NCI-H2171 treated with DMSO at 0.1 percent for 48 hours (cell line): ENCODE results near the gene XPO5.
A peak's percentile ranks its signal among the peaks of the same experiment; 100 is the strongest.

Source experiments
- DNase-seq: peaks from one replicate; lab custom pipeline; 2025; lab: John Stamatoyannopoulos, UW

Gene XPO5

DNA sequence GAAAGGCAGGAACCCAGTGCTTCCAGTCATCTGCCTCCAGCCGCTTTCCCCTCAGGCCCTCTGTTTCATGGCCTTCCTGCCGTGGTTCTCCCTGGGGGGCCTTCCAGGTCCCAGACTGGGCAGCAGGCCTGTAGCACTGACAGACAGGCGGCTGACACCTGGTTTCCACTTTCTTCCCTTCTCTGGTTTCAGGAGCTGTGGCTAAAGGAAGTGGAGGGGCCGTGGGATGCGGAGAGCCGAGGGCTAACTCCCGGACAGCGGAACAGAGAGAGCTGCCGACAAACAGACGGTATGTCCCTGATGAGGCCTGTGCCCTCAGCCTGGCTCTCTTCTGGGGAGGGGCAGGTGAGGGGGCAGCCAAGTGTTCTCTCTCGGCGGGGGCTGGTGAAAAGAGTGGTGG lies 78.1 kb downstream of the XPO5 start:
- no peak for DNase-seq

DNA sequence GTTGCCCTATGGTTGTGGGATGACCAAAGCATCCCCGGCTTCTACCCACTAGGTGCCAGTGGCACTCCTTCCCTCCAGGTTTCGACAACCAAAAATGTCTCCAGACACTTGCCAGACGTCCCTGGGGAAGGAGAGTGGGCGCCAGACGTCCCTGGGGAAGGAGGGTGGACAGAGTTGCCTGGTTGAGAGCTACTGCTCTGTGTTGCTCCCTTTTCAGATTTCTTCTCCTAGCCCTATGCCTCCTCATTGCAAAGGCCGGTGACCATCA lies 78.8 kb downstream of the XPO5 start:
- DNase-seq = no peak

DNA sequence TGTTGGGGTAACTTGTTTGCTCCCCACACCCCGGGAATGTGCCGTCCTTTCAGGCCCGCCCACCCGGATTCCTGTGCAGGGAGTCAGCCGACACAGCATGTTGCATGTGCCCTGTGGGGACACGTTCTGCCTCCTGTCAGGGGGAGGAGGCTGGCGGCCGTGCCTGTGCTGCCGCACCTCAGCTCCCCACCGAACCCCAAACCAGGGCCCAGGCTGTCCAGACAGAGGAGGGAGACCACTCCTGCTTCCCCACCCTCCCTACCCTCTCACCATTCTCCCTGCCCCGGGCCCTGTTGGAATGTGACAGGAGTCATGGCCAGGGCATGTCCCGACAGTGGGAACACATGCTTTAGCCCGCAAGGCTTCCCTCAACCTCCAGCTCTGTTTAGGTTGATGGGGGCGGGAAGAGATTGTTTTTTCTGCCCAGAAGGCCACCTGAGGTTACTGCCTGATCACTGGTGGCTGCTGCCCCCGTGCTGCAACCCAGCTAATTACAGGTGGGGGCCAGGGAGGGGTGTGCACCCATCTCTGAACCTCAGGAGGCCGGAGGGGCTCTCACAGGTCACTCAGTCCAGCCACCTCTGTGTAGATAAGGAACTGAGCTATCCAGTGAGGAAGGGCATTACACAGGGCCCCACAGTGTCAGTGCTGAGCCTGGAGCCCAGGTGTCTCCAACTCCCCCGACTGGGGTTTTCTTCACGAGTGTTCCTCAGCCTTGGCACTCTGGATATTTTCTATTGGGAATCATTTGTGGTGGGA lies 79.3 kb downstream of the XPO5 start:
- DNase-seq = no peak

DNA sequence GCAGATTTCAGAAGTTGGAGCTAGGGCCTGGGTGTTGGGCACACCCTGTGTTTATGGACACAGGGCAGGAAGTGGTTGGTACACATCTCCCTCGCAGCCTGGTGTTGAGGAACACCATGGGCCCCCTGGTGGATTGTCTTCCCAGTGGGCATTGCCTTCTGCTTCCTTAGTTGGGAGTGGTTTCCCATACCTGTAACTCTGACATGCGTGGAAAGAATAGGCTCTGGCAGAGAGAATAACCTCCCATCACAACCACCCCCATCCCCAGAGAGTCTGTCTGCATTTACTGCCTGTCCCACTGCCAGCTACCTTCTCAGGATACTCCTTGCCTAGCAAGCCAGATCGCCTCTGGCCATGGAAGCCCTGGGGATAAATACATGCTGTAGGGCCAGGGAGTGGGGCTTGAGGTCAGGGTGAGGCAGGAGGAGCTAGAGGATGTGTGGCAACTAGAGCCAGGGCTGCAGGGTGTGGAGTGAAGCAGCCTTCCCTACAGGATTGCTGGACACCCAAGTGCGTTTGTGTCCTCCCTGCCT lies 80.4 kb downstream of the XPO5 start:
- no peak for DNase-seq

DNA sequence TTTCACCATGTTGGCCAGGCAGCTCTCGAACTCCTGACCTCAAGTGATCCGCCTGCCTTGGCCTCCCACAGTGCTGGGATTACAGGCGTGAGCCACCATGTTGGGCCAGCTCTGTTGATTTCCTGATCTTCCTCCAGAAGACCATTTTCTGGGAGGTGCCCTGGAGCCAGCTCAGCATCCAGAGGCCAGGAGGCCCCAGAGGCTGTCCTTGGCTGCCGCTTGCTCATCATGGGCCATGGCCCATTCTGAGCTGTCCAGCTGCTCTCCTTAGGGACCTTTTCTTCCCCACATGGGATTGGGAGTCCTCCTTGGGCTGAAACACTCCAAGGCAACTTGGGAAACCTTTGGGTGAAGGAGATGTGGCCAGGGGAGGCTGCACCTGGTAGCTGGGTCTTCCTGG lies 81.1 kb downstream of the XPO5 start:
- DNase-seq = no peak

DNA sequence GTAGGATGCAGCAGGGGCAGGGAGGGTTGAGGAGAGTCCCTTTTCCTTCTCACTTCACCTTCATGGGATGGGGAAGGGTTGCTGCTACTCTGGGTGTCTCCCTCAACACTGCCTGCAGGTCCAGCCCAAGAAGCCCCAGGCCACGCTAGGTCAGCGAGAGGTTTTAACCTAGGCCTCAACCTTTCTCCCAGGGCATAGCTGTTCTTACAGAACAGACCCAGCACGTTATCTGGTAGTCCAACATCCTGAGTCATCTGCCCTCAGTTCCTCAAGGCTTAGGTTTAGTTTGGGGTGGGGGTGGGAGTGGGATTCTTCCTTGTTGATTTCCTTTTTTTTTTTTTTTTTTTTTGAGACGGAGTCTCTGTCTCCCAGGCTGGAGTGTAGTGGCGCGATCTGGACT lies 81.5 kb downstream of the XPO5 start:
- DNase-seq = no peak

DNA sequence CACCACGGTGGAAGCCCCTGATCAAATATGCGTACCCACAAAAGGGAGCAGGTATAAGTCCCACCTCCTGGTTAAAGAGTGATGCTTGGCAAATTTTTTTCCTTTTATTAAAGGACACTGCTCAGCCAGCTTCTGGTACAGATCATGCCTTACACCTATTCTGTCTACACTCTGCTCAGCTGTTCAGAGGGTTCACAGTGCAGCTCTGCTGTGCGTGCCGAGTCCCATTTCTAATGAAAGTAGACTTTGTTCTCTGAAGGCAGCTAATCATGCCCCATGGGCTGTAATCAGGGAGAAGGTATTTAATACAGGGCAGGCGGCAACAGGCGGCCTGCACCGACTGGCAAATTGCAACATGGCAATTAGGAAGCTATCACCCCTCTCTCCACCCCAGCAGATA lies 82.0 kb downstream of the XPO5 start:
- no peak for DNase-seq

DNA sequence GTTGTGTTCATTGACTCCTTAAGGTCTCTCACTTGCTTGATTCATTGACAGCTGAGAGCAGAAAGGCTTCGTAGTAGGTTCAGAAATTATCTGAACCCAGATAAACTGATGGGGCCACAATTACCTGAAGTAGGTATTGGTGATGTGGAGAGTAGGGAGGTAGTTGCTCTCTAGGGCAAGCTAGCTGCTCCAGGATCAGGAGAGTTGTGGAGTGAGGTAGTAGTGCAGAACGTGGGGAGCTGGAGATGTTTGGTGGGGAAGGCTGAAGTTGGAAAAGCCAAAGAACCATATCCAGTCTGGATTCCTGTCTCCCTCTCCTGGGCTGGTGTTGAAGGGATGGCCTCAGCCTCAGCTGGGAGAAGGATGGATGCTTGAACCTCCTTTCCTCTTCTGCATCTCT lies 82.6 kb downstream of the XPO5 start:
- no peak for DNase-seq

DNA sequence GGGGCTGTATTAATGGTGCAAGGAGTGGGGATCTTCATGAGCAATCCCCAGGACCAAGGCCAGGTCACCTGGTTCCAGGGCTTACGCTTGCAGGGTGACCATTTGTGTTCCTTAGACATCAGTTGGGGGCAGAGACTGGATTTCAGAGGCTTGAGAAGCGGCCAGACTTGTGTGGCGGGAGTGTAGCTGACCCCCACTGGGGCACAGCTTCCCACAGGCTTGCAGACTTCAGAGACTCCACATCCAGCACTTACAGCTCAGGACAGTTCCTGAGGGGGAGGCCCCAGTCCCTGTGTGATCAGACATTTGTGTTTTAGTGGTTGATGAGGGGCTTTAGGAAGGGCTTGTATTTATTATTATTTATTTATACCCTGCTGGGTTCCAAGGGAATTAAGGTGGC lies 83.2 kb downstream of the XPO5 start:
- DNase-seq = no peak

DNA sequence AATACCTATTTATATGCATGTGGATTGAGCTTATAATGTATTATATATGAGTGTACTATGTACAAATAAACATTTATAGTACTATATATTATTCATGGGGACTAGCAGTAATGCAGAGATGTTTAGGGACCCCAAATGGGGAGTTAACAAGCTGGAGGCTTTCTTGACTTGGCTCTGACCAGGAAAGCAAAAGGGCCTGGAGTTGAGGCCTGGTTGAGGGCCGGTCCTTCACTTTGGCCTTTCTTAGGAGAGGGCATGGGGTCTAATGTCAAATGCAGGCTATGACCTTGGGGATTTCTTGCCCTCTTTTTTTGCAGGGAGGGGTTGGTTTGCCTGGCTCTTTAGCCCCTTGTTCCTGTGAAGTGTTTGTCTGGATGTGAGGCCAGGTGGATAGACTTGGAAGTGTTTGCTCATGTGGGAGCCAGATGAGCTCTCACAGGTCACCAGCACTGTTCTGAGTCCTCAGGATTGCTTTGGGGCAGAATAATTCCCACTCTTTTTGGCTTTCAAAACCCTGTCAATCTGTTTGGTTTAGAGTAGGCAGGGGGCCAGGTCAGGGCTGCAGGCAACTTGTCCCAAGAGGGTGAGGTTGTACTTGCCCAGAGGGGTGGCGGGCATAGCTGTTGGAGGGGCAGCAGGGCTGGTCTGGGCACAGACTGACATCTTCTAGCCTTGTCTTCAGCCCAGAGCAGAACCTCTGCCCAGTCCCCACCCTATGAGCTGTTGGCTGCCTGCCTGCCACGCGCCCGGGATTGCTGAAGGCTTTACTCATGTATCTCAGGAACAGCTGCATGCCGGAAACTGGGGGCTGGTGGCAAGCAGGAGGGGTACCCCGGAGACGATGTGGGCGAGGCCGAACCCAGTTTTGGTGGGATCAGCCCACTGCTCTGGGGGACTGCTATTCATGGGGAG lies 83.8 kb downstream of the XPO5 start:
- no peak for DNase-seq

DNA sequence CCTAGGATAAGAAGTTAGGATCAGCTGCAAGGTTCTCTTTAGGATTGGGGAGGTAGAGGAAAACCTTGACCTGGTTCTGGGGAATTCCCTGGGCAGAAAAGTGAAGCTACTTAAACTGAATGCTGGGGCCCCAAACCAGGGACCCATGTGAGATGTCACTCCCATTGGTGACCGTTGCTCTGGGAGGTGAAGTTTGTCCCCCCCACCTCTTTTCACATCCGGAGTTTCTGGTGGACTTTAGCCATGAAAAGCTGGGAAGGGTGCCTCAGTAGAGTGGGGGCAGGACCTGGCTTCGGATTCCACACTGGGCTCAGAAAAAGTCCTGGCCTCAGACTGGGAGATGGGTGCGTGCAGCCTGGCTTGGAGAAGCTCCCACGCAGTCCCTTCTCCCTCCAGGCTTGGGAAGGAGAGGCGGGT lies 85.3 kb downstream of the XPO5 start:
- DNase-seq = no peak

DNA sequence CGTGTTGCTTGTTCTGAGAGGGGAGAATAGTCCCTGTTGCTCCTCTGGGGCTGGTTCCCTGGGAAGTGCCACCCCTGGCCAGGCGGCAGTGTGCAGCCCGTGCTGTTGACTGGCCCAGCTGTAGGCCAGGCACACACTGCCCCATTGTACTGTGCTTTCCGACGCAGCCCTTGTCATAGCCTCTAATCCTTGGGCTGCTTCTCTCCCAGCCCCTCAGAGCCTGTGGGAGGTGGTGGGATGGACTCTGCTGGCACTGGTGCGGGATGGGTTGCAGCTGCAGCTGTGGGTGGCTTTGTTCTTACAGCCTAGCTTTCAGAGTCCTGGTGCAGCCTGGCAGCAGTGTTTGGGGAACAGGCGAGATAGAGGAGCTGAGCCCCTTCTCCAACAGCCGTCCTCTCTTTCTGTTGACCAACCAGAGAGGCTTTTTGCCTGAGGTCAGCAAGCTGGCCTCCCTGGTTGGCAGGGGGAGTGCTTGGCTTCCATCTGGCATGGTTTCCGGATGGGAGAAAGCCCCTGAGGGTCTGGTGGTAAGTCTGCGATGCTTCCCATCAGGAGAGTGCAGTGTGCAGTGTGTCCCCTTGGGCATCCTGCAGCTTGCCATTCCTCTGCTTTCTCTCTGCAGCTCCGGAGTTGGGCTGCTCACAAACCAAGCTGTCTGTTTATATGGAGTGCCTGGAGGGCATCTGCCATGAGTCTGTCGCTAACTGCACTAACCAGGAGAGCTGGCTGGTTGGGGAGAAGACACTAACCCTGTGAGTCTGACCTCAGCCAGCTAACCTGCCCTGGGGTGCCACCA lies 86.4 kb downstream of the XPO5 start:
- DNase-seq = no peak

DNA sequence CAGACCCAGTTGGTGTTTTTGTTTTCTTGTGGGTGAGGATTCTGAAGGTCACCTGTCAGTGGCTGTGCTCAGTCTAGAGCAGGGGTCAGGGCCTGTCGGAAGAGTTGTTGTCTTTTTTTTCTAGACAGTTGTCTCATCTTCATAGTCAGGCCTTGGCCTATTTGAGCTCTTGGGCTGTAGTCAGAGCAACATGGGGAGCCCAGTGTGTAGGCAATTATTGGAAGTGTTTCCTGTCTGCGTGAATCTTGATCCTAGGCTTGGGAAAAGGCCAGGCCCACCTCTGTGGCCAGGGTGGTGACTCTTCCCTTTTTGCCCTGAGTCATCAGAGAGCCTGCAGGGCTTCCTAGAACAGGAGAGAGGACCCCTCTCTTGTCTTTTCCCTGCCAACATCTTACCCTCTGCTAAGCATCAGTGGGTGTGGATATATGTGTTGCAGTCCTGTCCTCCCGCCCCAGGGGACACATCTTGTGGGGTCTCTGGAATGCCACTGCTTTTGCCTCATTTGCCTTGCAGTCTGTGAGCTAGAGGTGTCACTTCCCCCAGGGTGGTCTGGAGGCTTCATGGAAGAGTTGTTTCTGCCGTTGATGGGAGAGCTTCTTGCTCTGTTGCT lies 87.1 kb downstream of the XPO5 start:
- no peak for DNase-seq

DNA sequence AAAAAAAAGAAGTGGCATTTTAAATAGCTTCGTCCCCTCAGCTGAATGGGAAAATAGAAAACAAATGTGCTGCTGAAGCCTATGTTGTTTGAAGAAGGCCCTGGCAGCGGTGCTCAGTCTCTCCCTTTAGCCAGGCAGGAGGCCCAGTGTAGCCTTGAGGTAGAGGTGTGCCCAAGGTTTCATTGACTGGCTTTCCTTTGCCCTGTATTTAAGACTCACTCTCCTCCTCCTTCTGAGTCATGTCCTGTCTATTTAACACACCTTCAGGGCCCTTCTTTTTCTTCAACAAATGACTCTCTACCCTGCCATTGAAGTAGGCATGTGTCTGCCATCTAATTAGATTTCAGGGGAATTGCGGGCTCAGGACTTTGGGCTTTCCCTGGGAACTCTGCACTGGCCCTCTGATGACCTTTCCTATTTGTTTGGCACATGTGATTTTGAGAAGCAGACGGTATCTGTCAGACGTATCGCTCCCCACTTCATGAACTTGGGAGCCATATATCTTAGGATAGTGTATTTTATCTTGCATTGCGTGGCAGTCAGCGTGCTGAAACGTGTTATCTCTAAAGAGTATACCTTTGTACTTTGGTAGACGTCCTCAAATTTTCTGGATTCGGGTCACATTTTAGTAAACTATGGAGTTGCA lies 94.1 kb downstream of the XPO5 start:
- DNase-seq = no peak

DNA sequence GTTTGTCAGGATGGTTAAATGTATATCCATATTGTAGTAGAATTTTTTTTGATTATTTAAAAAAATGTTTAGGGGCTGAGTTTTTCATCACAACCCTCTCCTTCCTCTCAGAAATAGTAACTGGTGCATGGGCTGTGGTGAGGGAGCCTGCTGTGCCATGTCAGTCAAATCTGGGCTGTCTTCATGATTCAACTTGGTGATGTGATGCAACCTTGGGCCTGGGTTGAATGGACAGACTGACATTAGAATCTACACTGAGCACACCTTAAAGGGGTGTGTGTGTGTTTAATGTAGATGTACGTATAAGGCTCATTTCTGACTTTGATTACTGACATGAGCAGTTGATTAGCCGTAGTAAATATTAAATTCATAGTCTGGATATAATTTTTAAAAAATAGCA lies 94.8 kb downstream of the XPO5 start:
- no peak for DNase-seq

DNA sequence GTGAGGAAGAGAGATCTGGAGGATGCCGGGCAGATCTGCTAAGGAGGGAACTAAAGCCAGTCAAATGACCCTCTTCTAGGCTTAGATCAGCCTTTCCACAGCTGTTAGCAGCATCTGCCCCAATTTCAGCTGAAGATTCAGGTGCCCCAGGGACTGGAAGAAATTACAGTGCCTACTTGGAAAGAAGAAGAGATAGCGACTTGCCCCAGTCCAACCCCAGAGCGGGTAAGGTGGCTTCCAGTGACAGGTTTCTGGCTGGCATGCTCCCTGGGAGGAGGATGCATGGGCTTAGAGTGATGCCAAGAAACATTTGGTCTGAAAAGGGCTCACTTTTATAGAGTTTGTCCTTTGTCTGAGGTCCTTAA lies 97.8 kb downstream of the XPO5 start:
- peak; percentile 51 for DNase-seq

DNA sequence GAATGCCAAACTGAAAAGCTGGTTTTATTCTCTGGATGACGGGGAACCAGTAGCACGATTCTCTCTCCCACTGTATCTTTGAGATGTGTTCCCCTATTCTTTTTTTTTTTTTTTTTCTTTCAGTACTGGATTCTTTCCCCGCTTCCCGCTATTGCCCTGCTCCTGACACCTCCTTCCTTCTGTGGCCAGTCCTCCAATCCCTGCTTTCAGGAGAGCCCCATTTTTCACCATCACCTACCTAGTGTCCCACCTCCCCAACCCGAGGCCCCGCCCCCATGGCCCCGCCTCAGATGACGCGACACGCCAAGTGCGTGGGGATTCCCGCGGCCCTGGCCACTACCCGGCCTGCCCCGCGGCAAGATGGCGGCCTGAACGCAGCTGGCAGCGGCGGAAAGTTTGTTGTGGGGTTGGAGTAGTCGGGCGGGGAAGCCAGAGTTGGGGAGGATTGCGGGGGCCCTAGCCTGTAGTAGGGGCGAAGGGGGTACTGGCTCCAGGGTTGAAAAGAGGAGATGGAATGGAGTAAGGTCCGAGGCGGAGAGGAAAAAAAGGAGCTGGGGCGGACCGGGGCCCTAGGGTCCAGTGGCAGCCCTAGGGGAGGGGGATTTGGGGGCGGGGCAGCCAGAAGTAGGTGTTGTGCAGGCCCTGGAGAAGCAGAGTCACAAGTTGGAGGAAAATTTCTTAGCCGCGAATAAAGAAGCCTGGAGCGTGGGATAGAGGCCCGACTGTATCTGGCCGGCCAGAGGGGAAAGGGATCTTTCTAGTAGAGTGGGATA lies 98.4 kb downstream of the XPO5 start, which contains the start of gene TJAP1:
Gene TJAP1 (plus strand): TSS at position 336 of the 773 bp plus-strand sequence. CDS start 21,432 bp downstream, outside the sequence.
- peak; percentile 95 for DNase-seq

DNA sequence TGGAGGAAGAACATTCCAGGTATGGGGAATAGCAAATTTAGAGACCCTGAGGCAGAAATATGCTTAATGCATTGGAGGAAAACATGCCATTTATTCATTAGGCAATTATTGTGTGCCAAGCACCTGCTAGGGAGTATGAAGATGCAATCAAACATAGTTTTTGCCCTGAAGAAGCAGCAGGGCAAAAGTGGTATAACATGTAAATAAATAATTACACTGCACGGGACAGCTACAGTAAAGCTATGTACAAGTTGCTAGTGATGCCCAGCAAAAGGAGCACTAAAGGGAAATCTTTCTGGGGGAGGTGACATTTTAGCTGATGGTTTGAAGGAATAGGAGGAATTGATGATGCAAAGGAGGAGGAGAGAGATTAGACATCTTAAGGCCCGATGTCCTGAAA lies 99.1 kb downstream of the XPO5 start:
- no peak for DNase-seq

DNA sequence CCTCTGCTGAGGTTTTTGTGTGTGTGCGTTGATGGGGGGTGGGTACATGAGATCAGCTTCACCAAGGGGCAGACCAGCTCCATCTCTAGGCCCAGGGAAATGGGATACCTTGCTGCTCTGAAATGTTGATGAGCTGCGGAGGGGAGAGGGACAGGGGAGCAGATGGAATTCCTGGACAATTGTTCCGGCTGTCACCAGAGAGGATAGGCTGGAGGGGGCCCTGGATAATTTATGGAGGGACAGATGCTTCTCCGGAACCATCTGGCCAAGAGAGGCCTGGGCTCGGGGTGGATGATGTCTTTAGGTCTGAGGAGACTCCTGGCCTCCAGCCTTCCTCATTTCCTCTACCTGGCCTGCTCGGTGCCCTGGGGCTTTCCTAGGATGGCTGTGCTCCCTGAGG lies 100.3 kb downstream of the XPO5 start:
- DNase-seq = peak; percentile 67

DNA sequence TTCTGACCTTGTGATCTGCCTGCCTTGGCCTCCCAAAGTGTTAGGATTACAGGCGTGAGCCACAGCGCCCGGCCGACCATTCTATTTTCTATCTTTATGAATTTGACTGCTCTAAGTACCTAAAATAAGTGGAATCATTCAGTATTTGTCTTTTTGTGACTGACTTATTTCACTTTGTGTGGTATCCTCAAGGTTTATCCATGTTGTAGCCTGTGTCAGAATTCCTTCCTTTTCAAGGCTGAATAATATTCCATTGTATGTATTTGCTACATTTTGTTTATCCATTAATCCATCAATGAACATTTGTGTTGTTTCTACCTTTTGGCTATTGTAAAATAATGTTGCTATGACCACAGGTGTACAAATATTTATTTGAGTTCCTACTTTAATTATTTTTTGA lies 103.3 kb downstream of the XPO5 start:
- DNase-seq = no peak
